Spleen (tissue), 7 donors: ENCODE measurements around the gene AMER1.

Experiments
- POLR2A ChIP-seq, 3 donors: fragments of 450-650 bp; IDR thresholded peaks; one replicate each; pipeline ENCODE4 v1.5.1; 2017; ENCODE audit warnings: antibody characterized with exemption in 3 of 3, mild to moderate bottlenecking in 1 of 3
- POLR2AphosphoS5 ChIP-seq, 3 donors: sonication (generic); formaldehyde crosslinking; IDR thresholded peaks; one replicate each; pipeline ENCODE4 v1.5.1; 2017; ENCODE audit warnings: antibody characterized with exemption in 3 of 3
- TF ChIP-seq, protein P1 (sequence below), 11 experiments: fragments of 200-600 bp in 7 of 11; fragments of 450-650 bp in 4 of 11; sonication (generic) in 4 of 11; IDR thresholded peaks in 8 of 11; conservative IDR thresholded peaks in 3 of 11; 1 replicate in 7 of 11; 2 replicates in 4 of 11; pipeline versions ENCODE4 v1.4.0 to v1.8.0; 2016 to 2021; ENCODE audit warnings: antibody characterized with exemption in 11 of 11, inconsistent platforms in 4 of 11, mild to moderate bottlenecking in 1 of 11
- donor health status: DM: no; HTN: no; CAD: no; lungs with moderate emphysema.
- donor health status: DM: no; HTN: no; CAD: no.
- donor health status: DM: no; HTN: no; CAD: no.

DNA sequence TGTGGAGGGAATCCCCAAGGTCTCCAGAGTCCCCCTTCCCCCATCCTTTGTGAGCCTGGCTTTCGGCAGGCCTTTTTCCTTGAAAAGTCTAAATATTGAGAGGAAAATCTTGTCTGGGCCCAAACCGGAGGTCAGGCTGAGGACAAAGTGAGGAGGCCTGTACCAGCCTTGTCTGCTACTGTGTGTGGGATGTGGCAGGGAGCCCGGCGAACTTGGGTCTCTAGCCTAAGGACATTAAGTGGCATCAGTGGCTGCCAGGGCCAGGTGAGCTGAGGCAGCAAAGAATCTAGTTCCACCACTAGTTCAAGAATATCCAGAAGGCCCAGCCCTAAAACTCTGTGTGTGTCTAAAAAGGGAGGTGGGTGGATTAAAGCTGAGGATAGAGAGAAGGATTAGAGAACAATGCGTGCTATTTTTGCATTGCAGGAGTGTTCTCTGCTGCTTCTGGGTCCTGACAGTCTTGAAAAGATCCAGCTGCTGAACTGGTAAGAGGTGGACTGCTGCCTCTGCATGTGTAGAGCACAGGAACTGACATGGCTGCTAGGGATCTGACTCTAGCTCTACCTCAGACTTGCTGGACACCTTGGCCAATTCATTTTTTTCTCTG, 1.2 kb upstream of the AMER1 start:
- TF ChIP-seq, protein P1, sequence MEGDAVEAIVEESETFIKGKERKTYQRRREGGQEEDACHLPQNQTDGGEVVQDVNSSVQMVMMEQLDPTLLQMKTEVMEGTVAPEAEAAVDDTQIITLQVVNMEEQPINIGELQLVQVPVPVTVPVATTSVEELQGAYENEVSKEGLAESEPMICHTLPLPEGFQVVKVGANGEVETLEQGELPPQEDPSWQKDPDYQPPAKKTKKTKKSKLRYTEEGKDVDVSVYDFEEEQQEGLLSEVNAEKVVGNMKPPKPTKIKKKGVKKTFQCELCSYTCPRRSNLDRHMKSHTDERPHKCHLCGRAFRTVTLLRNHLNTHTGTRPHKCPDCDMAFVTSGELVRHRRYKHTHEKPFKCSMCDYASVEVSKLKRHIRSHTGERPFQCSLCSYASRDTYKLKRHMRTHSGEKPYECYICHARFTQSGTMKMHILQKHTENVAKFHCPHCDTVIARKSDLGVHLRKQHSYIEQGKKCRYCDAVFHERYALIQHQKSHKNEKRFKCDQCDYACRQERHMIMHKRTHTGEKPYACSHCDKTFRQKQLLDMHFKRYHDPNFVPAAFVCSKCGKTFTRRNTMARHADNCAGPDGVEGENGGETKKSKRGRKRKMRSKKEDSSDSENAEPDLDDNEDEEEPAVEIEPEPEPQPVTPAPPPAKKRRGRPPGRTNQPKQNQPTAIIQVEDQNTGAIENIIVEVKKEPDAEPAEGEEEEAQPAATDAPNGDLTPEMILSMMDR (IDR thresholded peaks at IDR 0.05 in 8 of 11, conservative IDR thresholded peaks at IDR 0.05 in 3 of 11), result no peak
- TF ChIP-seq POLR2A (IDR thresholded peaks at IDR 0.05), result no peak
- TF ChIP-seq POLR2AphosphoS5 (IDR thresholded peaks at IDR 0.05), result no peak
